Measurements from ENCODE around the gene COL20A1. TPM values are rescaled to one million over a fixed set of nuclear protein-coding genes. Genes with fewer than 3 reads are reported as not detected.
A peak's percentile ranks its signal among the peaks of the same experiment; 100 is the strongest.

Gene COL20A1
- total and polyA plus RNA-seq, 2 of the 13 experiments (the other 11 are each of a cell fraction or from before 2014, with no cell fraction given), result not detected

- TF ChIP-seq HOMEZ (CRISPR knock-in tag; IDR thresholded peaks at IDR 0.05; ENCODE audit: low read depth) (no peak), BRD4 (CRISPR knock-in tag; IDR thresholded peaks at IDR 0.05) (no peak), ZNF629 (CRISPR knock-in tag; conservative IDR thresholded peaks at IDR 0.05) (no peak), GATAD1 (CRISPR knock-in tag; IDR thresholded peaks at IDR 0.05) (no peak)
Observed at GRCh38 chr20:63295018-63295417, 2.0 kb downstream of the COL20A1 start (continued).

- ChIA-PET CTCF (ENCODE audit: low intra/inter-chr PET ratio, low total read pairs) (no interaction called here), POLR2A (no interaction called here)
- DNase-seq (ENCODE audit: low spot score) (no peak), ATAC-seq (no peak), FAIRE-seq (no peak)
- Histone ChIP-seq H3K4me3 (replicated peaks in 1 of 3; ENCODE audit: insufficient read depth in 1 of 3, low read depth in 2 of 3, low read length in 3 of 3) (no peak overlapping the region), H2AFZ (ENCODE audit: low read length) (no peak overlapping the region), H3K4me1 (ENCODE audit: insufficient read depth, low read length) (peaks cover 14% of the 10 kb centered on the region), H3K9ac (ENCODE audit: insufficient read depth, low read depth, low read length) (no peak overlapping the region), H3K27ac (ENCODE audit: extremely low read length, insufficient read depth, low read length) (no peak overlapping the region), H3K27me3 (ENCODE audit: control insufficient read depth in 1 of 2, insufficient read depth in 2 of 2, low read length in 2 of 2) (peaks cover 23 to 77% of the 10 kb centered on the region in 2 experiments; a peak in 4 of 5 replicates), H3K36me3 (replicated peaks in 1 of 2; ENCODE audit: control insufficient read depth in 1 of 2, insufficient read depth in 2 of 2, low read length in 2 of 2) (no peaks in the 10 kb centered on the region), H3K4me2 (ENCODE audit: low read depth, low read length) (no peak overlapping the region), H3K79me2 (ENCODE audit: insufficient read depth, low read length) (no peaks in the 10 kb centered on the region), H4K20me1 (ENCODE audit: insufficient read depth, low read length) (peaks cover 6% of the 10 kb centered on the region; the same call in 1 of the 2 replicates), H3K9me3 (ENCODE audit: low read length) (no peaks in the 10 kb centered on the region)
- BruUV-seq (replicated peaks), result no TSS peak
- in situ Hi-C loops (cut with HindIII; ENCODE audit: extremely low pct_ligation_motif_present, low pct_unique_long_range_greater_than_20kb) (no loop called here), intact Hi-C loops (cut with micrococcal nuclease; ENCODE audit: unreplicated experiment) (loop anchor here (5.0 kb wide), 1 partner anchor 92 kb away; no protein-coding TSS in a partner anchor)
- 38% methylated on average over 17 of the region's 17 CpGs for WGBS (ENCODE audit: low lambda C conversion rate)
- TF ChIP-seq POLR2AphosphoS2 (IDR thresholded peaks at IDR 0.05; ENCODE audit: low read depth, low read length) (peak; percentile 56; the same call in 1 of the 2 replicates), ZNF749 (CRISPR knock-in tag; IDR thresholded peaks at IDR 0.05; ENCODE audit: borderline replicate concordance) (no peak), CTCF (CRISPR knock-in tag; IDR thresholded peaks at IDR 0.05) (peak; percentile 20; the same call in 1 of the 2 replicates)
Observed at GRCh38 chr20:63295422-63295821, 2.4 kb downstream of the COL20A1 start.
